DND-41 (cell line): ENCODE results near the gene PNMT.

Experiments used
- EZH2 ChIP-seq: IDR thresholded peaks from 3 replicates; pipeline ENCODE4 v1.6.1; 2012; ENCODE audit warnings: borderline replicate concordance, low read depth, mild to moderate bottlenecking, moderate library complexity, low read length, inconsistent platforms; ENCODE audit not compliant: severe bottlenecking
- TF ChIP-seq, protein P1 (sequence below): IDR thresholded peaks from 2 replicates; pipeline ENCODE4 v1.5.1; 2012; ENCODE audit warnings: borderline replicate concordance, low read length, moderate library complexity, mild to moderate bottlenecking; ENCODE audit not compliant: poor library complexity, severe bottlenecking; ENCODE audit errors: extremely low read depth

DNA sequence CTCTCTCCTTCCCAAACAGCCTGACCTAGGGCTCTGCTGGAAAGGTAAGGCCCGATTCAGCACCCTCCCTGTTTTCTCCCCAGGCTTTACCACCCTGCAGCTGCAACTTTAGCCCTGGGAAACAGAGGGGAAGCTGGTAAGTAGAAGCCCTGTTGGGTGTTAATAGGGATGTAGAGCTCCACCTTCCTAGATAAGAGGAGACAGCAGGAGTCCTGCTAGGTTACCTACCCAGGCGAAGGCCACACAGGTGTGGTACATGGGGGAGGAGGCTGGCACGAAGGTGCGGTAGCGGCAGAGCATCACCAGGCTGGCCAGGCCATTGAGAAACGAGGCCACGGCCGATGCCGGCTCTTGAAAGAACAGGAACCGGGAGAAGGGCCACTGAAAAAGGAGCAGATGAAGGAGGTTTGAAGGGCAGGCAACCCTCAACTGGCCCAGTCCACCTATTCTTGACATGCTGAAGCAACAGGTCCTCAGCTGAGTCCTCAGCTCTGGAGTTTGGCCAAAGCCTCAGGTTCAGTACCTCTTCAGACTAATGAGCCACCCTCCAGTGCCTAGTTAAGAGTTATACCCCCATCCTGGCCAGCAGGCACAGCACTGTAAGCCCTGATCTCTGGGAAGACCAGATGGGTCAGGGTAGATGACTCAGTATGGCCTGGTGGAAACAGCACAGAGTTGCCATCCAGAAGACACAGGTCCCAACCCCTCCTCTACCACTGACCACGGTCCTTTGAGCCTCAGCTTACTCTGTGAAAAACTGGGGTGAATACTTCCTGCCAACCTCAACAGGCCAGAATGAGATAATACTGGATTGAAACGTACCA, 16.3 kb downstream of the PNMT start:
- TF ChIP-seq, protein P1, sequence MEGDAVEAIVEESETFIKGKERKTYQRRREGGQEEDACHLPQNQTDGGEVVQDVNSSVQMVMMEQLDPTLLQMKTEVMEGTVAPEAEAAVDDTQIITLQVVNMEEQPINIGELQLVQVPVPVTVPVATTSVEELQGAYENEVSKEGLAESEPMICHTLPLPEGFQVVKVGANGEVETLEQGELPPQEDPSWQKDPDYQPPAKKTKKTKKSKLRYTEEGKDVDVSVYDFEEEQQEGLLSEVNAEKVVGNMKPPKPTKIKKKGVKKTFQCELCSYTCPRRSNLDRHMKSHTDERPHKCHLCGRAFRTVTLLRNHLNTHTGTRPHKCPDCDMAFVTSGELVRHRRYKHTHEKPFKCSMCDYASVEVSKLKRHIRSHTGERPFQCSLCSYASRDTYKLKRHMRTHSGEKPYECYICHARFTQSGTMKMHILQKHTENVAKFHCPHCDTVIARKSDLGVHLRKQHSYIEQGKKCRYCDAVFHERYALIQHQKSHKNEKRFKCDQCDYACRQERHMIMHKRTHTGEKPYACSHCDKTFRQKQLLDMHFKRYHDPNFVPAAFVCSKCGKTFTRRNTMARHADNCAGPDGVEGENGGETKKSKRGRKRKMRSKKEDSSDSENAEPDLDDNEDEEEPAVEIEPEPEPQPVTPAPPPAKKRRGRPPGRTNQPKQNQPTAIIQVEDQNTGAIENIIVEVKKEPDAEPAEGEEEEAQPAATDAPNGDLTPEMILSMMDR, result no peak
- TF ChIP-seq EZH2, result no peak
